Measurements from ENCODE around the gene S100A4.
"Not testable (repeated sequence)": the region's sequence is repeated elsewhere in the genome, so short reads cannot be mapped to it uniquely, and the experiment has no call there.

S100A4 gene

GRCh38 chr1:153533689-153534201 lies 11.9 kb downstream of the S100A4 start:
- peak; percentile 88 for DNase-seq (ENCODE audit: low spot score)

GRCh38 chr1:153532769-153533599 lies 12.6 kb downstream of the S100A4 start:
- peak; percentile 90 for DNase-seq (ENCODE audit: low spot score)

GRCh38 chr1:153532181-153532580 lies 13.4 kb downstream of the S100A4 start:
- DNase-seq (ENCODE audit: low spot score), result no peak

GRCh38 chr1:153531638-153532037 lies 14.0 kb downstream of the S100A4 start:
- DNase-seq (ENCODE audit: low spot score), result no peak

GRCh38 chr1:153527683-153528040 lies 17.9 kb downstream of the S100A4 start:
- no peak for DNase-seq (ENCODE audit: low spot score)

GRCh38 chr1:153527023-153527682 lies 18.5 kb downstream of the S100A4 start:
- no peak for DNase-seq (ENCODE audit: low spot score)

- no peak for DNase-seq (ENCODE audit: low spot score)
These were observed 19.5 kb downstream of the S100A4 start for GRCh38 chr1:153526132-153526543.

- DNase-seq (ENCODE audit: low spot score), result no peak
These were observed 20.4 kb downstream of the S100A4 start for GRCh38 chr1:153525088-153525728.

- DNase-seq (ENCODE audit: low spot score), result not testable (repeated sequence)
These were observed 23.1 kb downstream of the S100A4 start for GRCh38 chr1:153522353-153523048.

- not testable (repeated sequence) for DNase-seq (ENCODE audit: low spot score)
These were observed 23.8 kb downstream of the S100A4 start for GRCh38 chr1:153521808-153522207.

GRCh38 chr1:153520818-153521476 lies 24.7 kb downstream of the S100A4 start:
- DNase-seq (ENCODE audit: low spot score), result no peak

GRCh38 chr1:153520137-153520691 lies 25.4 kb downstream of the S100A4 start:
- DNase-seq (ENCODE audit: low spot score), result not testable (repeated sequence)

GRCh38 chr1:153519242-153519641 lies 26.4 kb downstream of the S100A4 start:
- DNase-seq (ENCODE audit: low spot score), result no peak

- DNase-seq (ENCODE audit: low spot score), result no peak
These were observed 29.9 kb downstream of the S100A4 start for GRCh38 chr1:153515504-153516394.

- DNase-seq (ENCODE audit: low spot score), result no peak
These were observed 31.9 kb downstream of the S100A4 start for GRCh38 chr1:153513666-153514065.

- no peak for DNase-seq (ENCODE audit: low spot score)
These were observed 32.6 kb downstream of the S100A4 start for GRCh38 chr1:153513023-153513422.

- peak; percentile 86 for DNase-seq (ENCODE audit: low spot score)
These were observed 34.6 kb downstream of the S100A4 start for GRCh38 chr1:153510984-153511410.

GRCh38 chr1:153509729-153510354 lies 35.8 kb downstream of the S100A4 start:
- DNase-seq (ENCODE audit: low spot score), result peak; percentile 48

GRCh38 chr1:153509036-153509435 lies 36.6 kb downstream of the S100A4 start:
- DNase-seq (ENCODE audit: low spot score), result no peak

Measured in AG08395 (cell line).